GM19438 (cell line): Measurements from ENCODE around the gene CLTC.
A peak's percentile ranks its signal among the peaks of the same experiment; 100 is the strongest.
"Not testable (repeated sequence)": the region's sequence is repeated elsewhere in the genome, so short reads cannot be mapped to it uniquely, and the experiment has no call there.

Experiments
- ATAC-seq: cut with Tn5 transposase; IDR thresholded peaks from one replicate; pipeline ENCODE4 v1.9.1; 2021; ENCODE audit warnings: low read depth; ENCODE audit not compliant: unreplicated experiment

Gene CLTC

GRCh38 chr17:59633658-59634359 lies 14.1 kb downstream of the CLTC start:
- ATAC-seq, result no peak

DNA sequence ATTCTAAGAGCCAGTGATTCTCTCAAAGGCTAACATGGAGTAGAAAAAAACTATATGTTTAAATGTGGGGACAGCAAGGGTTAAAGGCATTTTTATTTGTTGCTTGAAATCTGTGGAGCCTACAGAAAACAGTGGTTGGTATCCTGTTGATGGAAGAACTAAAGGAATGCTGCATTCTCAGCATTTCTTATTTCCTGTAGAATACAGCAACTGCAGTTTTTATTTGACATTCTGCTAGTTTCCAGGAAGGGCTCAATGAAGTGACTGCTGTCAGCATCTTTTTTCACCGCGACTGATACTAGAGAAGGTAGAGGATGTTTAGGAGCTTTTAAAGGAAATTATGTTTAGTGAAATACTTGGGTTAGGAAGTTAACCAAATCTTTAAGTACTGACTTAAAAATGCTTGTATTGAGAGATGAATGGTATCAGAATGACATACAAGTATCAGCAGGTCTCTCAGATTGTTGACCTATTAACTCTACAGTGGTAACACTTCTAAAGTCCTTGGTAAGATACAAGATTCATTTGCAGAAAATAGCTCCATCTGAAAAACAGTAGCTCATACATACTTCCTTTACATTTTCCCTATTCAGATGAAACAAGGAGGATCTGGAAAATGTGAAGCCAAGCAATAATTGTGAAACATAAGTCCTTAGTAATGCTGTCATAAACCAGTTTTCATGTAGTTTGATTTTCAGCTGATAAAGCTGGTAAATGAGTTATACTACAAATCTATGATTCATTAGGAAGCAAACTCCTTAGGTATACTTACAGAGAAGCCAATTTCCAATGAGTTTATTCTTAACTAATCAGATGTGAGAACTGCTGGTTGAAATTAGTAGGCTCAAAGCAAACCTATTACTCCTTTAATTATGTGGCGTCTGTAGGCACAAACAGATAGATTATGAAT lies 15.2 kb downstream of the CLTC start:
- ATAC-seq, result no peak

DNA sequence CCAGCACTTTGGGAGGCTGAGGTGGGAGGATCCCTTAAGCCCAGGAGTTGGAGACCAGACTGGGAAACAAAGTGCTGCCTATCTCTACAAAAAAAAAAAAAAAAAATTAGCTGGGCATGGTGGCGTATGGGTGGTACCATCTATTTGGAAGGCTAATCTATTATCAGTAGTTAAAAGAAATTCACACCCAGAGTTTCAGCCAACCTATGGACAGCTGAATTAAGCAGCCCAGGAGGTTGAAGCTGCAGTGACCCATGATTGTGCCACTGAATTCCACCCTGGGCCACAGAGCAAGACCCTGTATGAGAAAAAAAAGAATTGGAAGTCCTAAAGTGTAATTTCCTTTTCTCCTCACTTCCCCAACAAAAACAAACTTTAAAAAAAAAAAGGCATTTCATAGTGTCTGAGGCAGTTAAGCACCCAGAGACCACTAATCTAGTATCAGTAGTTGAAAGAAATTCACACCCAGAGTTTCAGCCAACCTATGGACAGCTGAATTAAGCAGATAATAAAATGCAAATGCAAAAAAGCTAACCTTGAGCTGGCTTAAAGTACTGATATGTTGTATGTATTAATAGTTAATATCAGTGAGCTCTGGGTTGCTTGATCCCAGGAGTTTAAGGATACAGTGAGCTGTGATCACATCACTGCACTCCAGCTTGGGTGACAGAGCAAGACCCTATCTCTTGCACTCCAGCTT lies 18.1 kb downstream of the CLTC start:
- ATAC-seq, result no peak

- no peak for ATAC-seq
These were observed 18.9 kb downstream of the CLTC start for GRCh38 chr17:59638553-59638952.

DNA sequence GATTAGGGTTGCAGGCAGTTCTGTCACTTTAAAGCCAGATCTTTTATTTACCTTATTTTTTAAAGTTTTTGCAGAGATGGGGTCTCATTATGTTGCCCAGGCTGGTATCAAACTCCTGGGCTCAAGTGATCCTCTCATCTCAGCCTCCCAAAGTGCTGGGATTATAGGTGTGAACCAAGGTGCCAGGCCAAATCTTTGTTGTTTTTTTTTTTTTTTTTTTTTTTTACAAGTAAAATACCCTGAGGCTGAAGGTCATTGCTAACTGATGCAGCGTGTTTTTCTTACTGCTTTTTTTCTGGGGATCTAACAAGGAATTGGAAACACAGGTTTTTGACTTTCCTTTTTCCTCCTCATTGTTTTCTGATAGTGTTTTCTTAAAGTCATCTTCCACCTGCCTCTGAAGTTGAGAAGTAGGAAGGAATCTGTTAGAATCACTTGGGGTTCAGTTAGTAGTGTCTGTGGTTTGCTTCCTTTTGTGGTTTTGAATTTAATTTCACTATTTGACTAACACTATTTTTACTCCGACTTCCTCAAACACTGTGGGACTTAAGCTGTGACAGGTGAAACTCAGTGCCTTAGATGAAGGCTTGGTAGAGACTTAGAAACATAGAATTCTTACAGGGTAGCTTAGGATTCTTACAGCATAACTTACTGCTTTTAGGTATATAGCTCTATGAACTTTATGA lies 22.2 kb downstream of the CLTC start:
- peak; percentile 66 for ATAC-seq

- ATAC-seq, result no peak
These were observed 22.9 kb downstream of the CLTC start for GRCh38 chr17:59642565-59642964.

DNA sequence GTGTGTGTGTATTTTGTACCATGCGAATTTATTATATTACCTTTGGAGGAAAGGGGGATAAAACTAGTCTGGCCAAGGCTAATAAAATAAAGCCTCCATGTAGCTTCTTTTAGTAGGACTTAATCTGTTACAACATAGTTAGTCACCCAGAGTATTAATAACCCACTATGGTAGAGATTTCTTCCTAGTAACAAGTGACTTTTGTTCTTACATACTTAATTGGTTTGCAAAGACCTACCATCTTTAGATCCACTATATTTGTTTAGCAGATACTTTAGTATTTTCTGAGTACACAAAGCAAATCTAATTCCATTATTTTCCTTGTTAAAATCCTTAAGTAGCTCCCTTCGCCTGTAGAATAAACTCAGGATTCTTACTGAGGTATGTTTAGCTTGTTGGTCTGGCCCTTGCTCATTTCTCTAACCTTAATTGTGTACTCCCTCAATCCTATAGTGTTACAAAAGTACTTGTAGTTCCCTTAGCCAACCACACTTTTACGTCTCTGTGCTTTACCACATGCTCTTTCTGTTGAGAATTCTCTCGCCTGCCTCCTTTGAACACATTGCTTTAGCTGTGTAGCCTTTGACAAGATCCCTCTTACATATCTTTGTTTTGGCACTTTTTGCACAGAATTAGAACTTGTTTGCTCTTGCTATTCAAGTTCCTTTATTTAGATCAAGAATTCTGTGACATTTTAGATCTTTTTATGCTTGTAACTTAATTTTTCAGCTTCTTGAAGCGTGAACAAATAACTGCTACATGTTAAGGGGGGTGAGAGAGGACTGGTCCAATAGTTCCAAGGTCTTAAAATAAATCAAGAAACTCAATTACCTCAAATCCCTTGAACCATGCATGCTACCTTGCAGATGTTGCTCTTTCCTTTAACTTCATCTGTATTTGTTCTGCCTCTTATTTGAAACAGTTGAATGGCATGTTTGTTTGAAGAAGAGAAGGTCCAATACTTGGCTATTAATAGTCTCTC lies 23.8 kb downstream of the CLTC start:
- no peak for ATAC-seq

- no peak for ATAC-seq
These were observed 27.6 kb downstream of the CLTC start for GRCh38 chr17:59647288-59647687.

- ATAC-seq, result no peak
These were observed 30.2 kb downstream of the CLTC start for GRCh38 chr17:59649886-59650285.

- no peak for ATAC-seq
These were observed 30.9 kb downstream of the CLTC start for GRCh38 chr17:59650642-59651041.

DNA sequence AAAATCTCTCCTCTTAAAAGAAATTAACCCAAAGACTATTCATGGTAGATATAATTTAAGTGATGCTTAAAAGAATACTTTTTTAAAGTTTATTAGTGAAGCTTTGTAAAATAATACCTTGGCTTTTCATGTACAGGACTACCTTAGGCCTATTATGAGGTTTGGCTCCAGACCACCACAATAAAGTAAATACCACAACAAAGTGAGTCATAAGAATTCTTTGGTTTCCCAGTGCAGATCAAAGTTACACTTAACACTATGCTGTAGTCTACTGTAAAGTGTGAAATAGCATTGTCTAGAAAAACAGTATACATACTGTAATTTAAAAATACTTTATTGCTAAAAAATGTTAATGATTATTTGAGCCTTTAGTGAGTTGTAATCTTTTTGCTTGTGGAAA lies 31.7 kb downstream of the CLTC start:
- ATAC-seq, result no peak

- no peak for ATAC-seq
These were observed 32.4 kb downstream of the CLTC start for GRCh38 chr17:59652119-59652518.

DNA sequence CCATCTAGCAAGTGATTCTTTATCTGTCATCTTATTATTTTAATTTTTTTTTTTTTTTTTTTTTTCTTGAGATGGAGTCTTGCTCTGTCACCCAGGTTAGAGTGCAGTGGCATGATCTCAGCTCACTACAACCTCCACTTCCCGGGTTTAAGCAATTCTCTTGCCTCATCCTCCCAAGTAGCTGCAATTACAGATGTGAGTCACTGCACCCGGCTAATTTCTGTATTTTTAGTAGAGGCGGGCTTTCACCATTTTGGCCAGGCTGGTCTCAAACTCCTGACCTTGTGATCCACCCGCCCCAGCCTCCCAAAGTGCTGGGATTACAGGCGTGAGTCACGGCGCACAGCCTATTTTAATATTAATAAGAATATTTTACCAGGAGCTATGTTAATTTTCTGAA lies 36.9 kb downstream of the CLTC start:
- ATAC-seq, result not testable (repeated sequence)

DNA sequence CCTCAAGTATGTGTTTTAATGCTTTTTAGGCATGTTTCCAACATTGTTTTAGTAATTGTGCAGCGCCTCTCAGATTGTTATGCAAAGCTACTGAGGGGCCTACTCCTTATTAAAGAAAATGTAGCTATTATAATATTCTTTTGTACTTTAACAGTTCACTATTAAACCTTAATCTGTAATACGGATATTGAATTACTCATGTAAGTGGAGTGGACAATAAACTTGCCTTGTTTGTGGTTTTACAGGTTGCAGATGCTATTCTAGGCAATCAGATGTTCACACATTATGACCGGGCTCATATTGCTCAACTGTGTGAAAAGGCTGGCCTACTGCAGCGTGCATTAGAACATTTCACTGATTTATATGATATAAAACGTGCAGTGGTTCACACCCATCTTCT lies 46.5 kb downstream of the CLTC start:
- ATAC-seq, result no peak

GRCh38 chr17:59668816-59669215 lies 49.1 kb downstream of the CLTC start:
- no peak for ATAC-seq

DNA sequence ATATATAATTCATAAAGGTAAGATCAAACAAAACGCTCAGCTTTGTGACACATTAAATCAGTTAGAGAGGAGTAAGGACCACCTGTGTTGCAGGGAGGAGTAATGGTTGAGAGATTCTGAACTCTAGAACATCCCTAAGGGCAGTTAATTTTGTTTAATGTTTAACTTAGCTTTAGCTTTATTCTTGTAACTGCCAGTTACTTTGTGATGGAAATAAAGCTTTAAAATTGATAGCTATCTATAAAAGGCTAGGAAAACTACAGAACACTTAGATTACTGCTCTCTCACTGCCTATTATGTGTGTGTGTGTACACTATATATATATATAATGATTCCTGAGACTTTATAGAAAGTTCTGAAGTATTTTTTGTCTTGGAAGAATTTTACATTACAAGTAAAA lies 49.7 kb downstream of the CLTC start:
- ATAC-seq, result no peak

DNA sequence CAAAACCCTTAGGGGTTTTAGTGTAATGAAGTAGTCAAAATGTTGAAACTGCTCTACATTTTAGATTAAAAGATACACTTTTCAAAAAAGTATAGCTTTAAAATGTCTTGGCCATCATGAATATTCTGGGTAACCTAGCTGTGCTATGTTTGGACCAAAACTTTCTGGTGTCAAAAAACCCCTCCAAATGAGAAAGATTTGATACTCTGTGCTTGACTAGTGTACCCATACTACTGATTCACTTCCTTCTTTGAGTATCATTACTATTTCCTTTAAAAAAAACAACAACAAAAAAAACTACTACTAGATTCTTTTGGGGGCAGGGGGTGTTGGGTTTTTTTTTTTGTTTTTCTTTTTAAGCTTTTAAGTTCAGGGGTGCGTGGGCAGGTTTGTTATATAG lies 50.2 kb downstream of the CLTC start:
- ATAC-seq, result no peak

DNA sequence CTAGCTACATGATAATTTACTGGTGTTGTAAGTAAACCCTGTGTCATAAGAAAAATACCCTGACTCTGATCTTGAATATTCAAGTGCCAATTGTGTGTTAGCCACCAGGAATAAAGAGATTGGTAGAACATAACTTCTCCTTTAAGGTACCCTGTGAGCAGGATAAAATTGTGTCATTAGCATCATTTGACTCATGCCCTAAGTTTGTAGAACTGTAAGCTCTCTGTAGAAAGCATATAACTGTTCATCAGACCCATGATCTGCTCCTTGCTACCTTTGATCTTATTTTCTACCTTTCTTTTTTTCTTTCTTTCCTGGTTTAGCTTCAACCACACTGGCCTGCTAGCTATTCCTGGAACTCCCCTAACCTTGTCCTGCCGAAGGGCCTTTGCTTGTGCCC lies 51.7 kb downstream of the CLTC start:
- no peak for ATAC-seq

DNA sequence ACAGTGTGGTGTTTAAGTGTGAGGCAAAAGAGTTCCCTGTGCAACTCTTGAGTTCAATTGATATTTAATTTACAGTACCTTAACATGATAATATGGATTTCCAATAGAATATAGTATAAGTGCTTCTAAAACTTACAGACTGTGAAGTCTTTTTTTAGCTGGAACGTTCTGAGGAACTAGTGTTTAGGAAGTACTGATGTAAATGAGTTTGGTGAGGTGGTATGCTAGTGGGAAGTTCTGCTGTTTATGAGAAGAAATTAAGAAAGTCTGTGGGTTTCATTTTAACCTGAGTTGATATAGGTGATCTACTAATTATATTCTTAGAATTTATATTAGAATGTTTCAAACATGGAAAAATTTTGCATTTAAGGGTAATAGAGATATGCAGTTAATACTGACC lies 55.5 kb downstream of the CLTC start:
- ATAC-seq, result no peak

DNA sequence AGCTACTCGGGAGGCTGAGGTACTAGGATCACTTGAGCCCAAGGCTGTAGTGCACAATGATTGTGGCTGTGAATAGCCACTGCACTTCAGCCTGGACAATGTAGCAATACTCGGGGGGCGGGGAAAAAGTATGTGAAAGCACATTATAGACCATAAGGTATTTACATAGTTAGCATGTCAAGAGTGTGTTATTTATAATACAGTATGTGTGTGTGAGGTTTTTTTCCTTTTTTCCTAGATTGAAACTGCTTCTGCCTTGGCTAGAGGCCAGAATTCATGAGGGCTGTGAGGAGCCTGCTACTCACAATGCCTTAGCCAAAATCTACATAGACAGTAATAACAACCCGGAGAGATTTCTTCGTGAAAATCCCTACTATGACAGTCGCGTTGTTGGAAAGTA lies 57.0 kb downstream of the CLTC start:
- ATAC-seq, result no peak
